Tibial nerve (tissue), 4 donors: ENCODE data around the gene PHF2. TPM values are rescaled to one million over a fixed set of nuclear protein-coding genes. Genes with fewer than 3 reads are reported as not detected.

ENCODE experiments used
- DNase-seq, 2 donors: peaks; one replicate each; pipeline ENCODE4 v3.0.0-alpha.2; 2019; ENCODE audit warnings: low spot score in 2 of 2
- H3K27ac ChIP-seq, 4 donors: fragments of 200-600 bp; sonication (generic) in 3 of 4; one replicate each; pipeline ENCODE4 v1.5.1; 2017 to 2019; ENCODE audit warnings: mild to moderate bottlenecking in 1 of 4
- H3K27me3 ChIP-seq, 2 donors: fragments of 200-600 bp; sonication (generic) in 1 of 2; one replicate each; pipeline versions ENCODE4 v1.5.1 to v1.6.0; 2017 to 2019
- H3K36me3 ChIP-seq, 3 donors: fragments of 200-600 bp; sonication (generic); one replicate each; pipeline ENCODE4 v1.5.1; 2018 to 2019
- H3K4me1 ChIP-seq, 4 donors: fragments of 200-600 bp; sonication (generic) in 3 of 4; one replicate each; pipeline ENCODE4 v1.5.1; 2017 to 2019
- H3K4me3 ChIP-seq, 4 donors: fragments of 200-600 bp; sonication (generic) in 3 of 4; one replicate each; pipeline ENCODE4 v1.5.1; 2017 to 2019; ENCODE audit warnings: mild to moderate bottlenecking in 1 of 4, moderate library complexity in 1 of 4
- H3K9me3 ChIP-seq, 4 donors: fragments of 200-600 bp; sonication (generic) in 3 of 4; one replicate each; pipeline ENCODE4 v1.5.1; 2017 to 2019
- CTCF ChIP-seq, 5 experiments: fragments of 200-600 bp in 3 of 5; fragments of 450-650 bp in 2 of 5; sonication (generic) in 3 of 5; IDR thresholded peaks; one replicate each; pipeline ENCODE4 v1.5.1; 2016 to 2019; ENCODE audit warnings: antibody characterized with exemption in 5 of 5, mild to moderate bottlenecking in 3 of 5, moderate library complexity in 2 of 5
- EP300 ChIP-seq, 2 donors: sonication (generic); formaldehyde crosslinking; IDR thresholded peaks; one replicate each; pipeline ENCODE4 v1.6.1; 2017; ENCODE audit warnings: antibody characterized with exemption in 2 of 2, mild to moderate bottlenecking in 1 of 2
- POLR2A ChIP-seq, 2 donors: fragments of 450-650 bp; IDR thresholded peaks; one replicate each; pipeline ENCODE4 v1.6.1; 2017; ENCODE audit warnings: antibody characterized with exemption in 2 of 2, mild to moderate bottlenecking in 2 of 2, moderate library complexity in 2 of 2
- WGBS, 2 donors: methylation state at CpG; one replicate each; pipeline ENCODE4 v1.1.5; 2018; 5-methylcytosine and 5-hydroxymethylcytosine counted together
- total RNA-seq, 4 donors: library from RNA; depleted of rRNA; stranded (reverse); fragments of >200 nt; gene quantifications; one replicate each; pipeline ENCODE4 v1.1.0, GENCODE V29; 2016

The PHF2 gene
- total RNA-seq, 4 donors from 2014 or later: 36.6 to 41.7 (median 38.6) TPM

GRCh38 chr9:93678199-93679019 is 102.0 kb downstream of the PHF2 start:
- TF ChIP-seq CTCF (IDR thresholded peaks at IDR 0.05): no peak
- no peak for TF ChIP-seq EP300 (IDR thresholded peaks at IDR 0.05)
- no peak for TF ChIP-seq POLR2A (IDR thresholded peaks at IDR 0.05)
- H3K27ac ChIP-seq: no peak overlapping the region
- H3K27me3 ChIP-seq: no peaks in the 10 kb centered on the region
- H3K4me1 ChIP-seq: no peaks in the 10 kb centered on the region
- no peak overlapping the region for H3K4me3 ChIP-seq
- no peaks in the 10 kb centered on the region for H3K9me3 ChIP-seq
- DNase-seq: no peak
- 80 to 87% methylated on average over 16 to 17 of the region's 17 CpGs for WGBS, 2 donors
- H3K36me3 ChIP-seq: peaks cover 0 to 51% (median 1%) of the 10 kb centered on the region in 3 donors

- H3K4me3 ChIP-seq: no peak overlapping the region
Observed at GRCh38 chr9:93679536-93680442, 103.4 kb downstream of the PHF2 start.

GRCh38 chr9:93680443-93681268 is 104.3 kb downstream of the PHF2 start:
- TF ChIP-seq EP300 (IDR thresholded peaks at IDR 0.05): no peak
- no peak for TF ChIP-seq POLR2A (IDR thresholded peaks at IDR 0.05)
- no peak for TF ChIP-seq CTCF (IDR thresholded peaks at IDR 0.05)
- Histone ChIP-seq H3K27ac (no peak overlapping the region), H3K4me3 (no peak overlapping the region), H3K27me3 (no peaks in the 10 kb centered on the region), H3K4me1 (no peaks in the 10 kb centered on the region), H3K9me3 (no peaks in the 10 kb centered on the region), H3K36me3 (peaks cover 0 to 28% (median 0%) of the 10 kb centered on the region in 3 donors)
- WGBS, 2 donors: 72 to 79% methylated on average over 10 to 12 of the region's 16 CpGs
- DNase-seq: peak in 1 of 2 donors; percentile 3

More at GRCh38 chr9:93679536-93680442, 103.4 kb downstream of the PHF2 start:
- no peaks in the 10 kb centered on the region for H3K27me3 ChIP-seq
- H3K4me1 ChIP-seq: no peaks in the 10 kb centered on the region
- no peak overlapping the region for H3K27ac ChIP-seq
- DNase-seq: peak in 1 of 2 donors; percentile 4
- H3K36me3 ChIP-seq: peaks cover 0 to 37% (median 0%) of the 10 kb centered on the region in 3 donors
- TF ChIP-seq CTCF (IDR thresholded peaks at IDR 0.05) (no peak), EP300 (IDR thresholded peaks at IDR 0.05) (no peak), POLR2A (IDR thresholded peaks at IDR 0.05) (no peak)
- no peaks in the 10 kb centered on the region for H3K9me3 ChIP-seq
- WGBS, 2 donors: 77 to 78% methylated on average over 17 to 18 of the region's 18 CpGs

GRCh38 chr9:93681269-93682154 is 105.1 kb downstream of the PHF2 start:
- H3K9me3 ChIP-seq: no peaks in the 10 kb centered on the region
- no peaks in the 10 kb centered on the region for H3K27me3 ChIP-seq
- no peak overlapping the region for H3K4me3 ChIP-seq
- H3K36me3 ChIP-seq: peaks cover 0 to 20% (median 0%) of the 10 kb centered on the region in 3 donors
- TF ChIP-seq POLR2A (IDR thresholded peaks at IDR 0.05): no peak
- TF ChIP-seq CTCF (IDR thresholded peaks at IDR 0.05): no peak
- TF ChIP-seq EP300 (IDR thresholded peaks at IDR 0.05): no peak
- DNase-seq: peak in 1 of 2 donors; percentile 2
- no peak overlapping the region for H3K27ac ChIP-seq
- H3K4me1 ChIP-seq: no peaks in the 10 kb centered on the region
- WGBS, 2 donors: 47 to 68% methylated on average over 15 to 20 of the region's 25 CpGs
